Stimulated activated CD4-positive, alpha-beta T cell treated with anti-CD3 and anti-CD28 coated beads, Interleukin-4, amount 100 ng/mL, for 24 hours (primary cell): ENCODE data around the gene OR52D1.

ENCODE experiments used
- DNase-seq: peaks from one replicate; pipeline ENCODE4 v3.0.0-alpha.2; 2020

Gene OR52D1

GRCh38 chr11:5488385-5488784, at the start of gene OR52D1:
Gene OR52D1 (plus strand): TSS chr11:5488685. CDS start chr11:5488707, 22 bp downstream.
- no peak for DNase-seq

- DNase-seq: no peak
Measured at GRCh38 chr11:5441414-5441813, 47.1 kb upstream of the OR52D1 start, which contains the start of gene OR51I1. Gene OR51I1 (minus strand): TSS chr11:5441514. CDS start chr11:5441514, 0 bp downstream.

GRCh38 chr11:5443835-5444393, 44.6 kb upstream of the OR52D1 start:
- DNase-seq: no peak

GRCh38 chr11:5449023-5449422, 39.5 kb upstream of the OR52D1 start, which contains the start of gene OR51I2:
Gene OR51I2 (plus strand): TSS chr11:5449323. CDS start chr11:5453489, 4,166 bp downstream.
- no peak for DNase-seq

GRCh38 chr11:5449432-5449831, 39.1 kb upstream of the OR52D1 start:
- no peak for DNase-seq

GRCh38 chr11:5460983-5461621, 27.4 kb upstream of the OR52D1 start:
- DNase-seq: no peak

GRCh38 chr11:5467527-5467926, 21.0 kb upstream of the OR52D1 start:
- no peak for DNase-seq

GRCh38 chr11:5473921-5474320, 14.6 kb upstream of the OR52D1 start:
- DNase-seq: no peak

GRCh38 chr11:5476186-5476819, 12.2 kb upstream of the OR52D1 start:
- DNase-seq: peak; percentile 42

- DNase-seq: no peak
Measured at GRCh38 chr11:5486003-5486402, 2.5 kb upstream of the OR52D1 start.

GRCh38 chr11:5486421-5486820, 2.1 kb upstream of the OR52D1 start:
- DNase-seq: peak; percentile 6

- DNase-seq: no peak
Measured at GRCh38 chr11:5488798-5489399, 414 bp downstream of the OR52D1 start.

GRCh38 chr11:5489576-5490357, 1.3 kb downstream of the OR52D1 start:
- DNase-seq: no peak

- no peak for DNase-seq
Measured at GRCh38 chr11:5499671-5500070, 11.2 kb downstream of the OR52D1 start.

- no peak for DNase-seq
Measured at GRCh38 chr11:5500393-5500801, 11.9 kb downstream of the OR52D1 start.

GRCh38 chr11:5504403-5504921, 16.0 kb downstream of the OR52D1 start:
- DNase-seq: no peak

GRCh38 chr11:5505363-5506048, 17.0 kb downstream of the OR52D1 start:
- DNase-seq: no peak

GRCh38 chr11:5507177-5507932, 18.9 kb downstream of the OR52D1 start:
- no peak for DNase-seq

GRCh38 chr11:5507933-5508305, 19.4 kb downstream of the OR52D1 start:
- DNase-seq: no peak

- DNase-seq: no peak
Measured at GRCh38 chr11:5508605-5509004, 20.1 kb downstream of the OR52D1 start.

GRCh38 chr11:5509803-5510202, 21.3 kb downstream of the OR52D1 start, which contains the start of gene UBQLN3:
Gene UBQLN3 (minus strand): TSS chr11:5509957. CDS start chr11:5509558, 399 bp downstream.
- no peak for DNase-seq
